Mononuclear cell (primary cell): Measurements from ENCODE around the gene LRRC2. TPM values are rescaled to one million over a fixed set of nuclear protein-coding genes. Genes with fewer than 3 reads are reported as not detected.
"Not testable (repeated sequence)": the region's sequence is repeated elsewhere in the genome, so short reads cannot be mapped to it uniquely, and the experiment has no call there.

Source experiments
- H3K27me3 ChIP-seq: 2 replicates; pipeline ENCODE4 v1.6.0; 2011; ENCODE audit warnings: low read length, control low read depth; ENCODE audit not compliant: insufficient read depth
- H3K4me1 ChIP-seq: 2 replicates; pipeline ENCODE4 v1.5.1; 2011; ENCODE audit warnings: mild to moderate bottlenecking, low read length, control low read depth; ENCODE audit not compliant: insufficient read depth
- H3K4me3 ChIP-seq: 2 replicates; pipeline ENCODE4 v1.5.1; 2011; ENCODE audit warnings: mild to moderate bottlenecking, low read length, moderate library complexity
- H3K9me3 ChIP-seq: 2 replicates; pipeline ENCODE4 v1.5.1; 2011; ENCODE audit warnings: low read depth, mild to moderate bottlenecking, control low read depth, low read length
- total RNA-seq: library from RNA; depleted of rRNA; stranded (reverse); fragments of >200 nt; gene quantifications from one replicate; pipeline ENCODE4 v1.2.3, GENCODE V29; 2012

The LRRC2 gene
- total RNA-seq, 1 donor, result 0.10 TPM

DNA sequence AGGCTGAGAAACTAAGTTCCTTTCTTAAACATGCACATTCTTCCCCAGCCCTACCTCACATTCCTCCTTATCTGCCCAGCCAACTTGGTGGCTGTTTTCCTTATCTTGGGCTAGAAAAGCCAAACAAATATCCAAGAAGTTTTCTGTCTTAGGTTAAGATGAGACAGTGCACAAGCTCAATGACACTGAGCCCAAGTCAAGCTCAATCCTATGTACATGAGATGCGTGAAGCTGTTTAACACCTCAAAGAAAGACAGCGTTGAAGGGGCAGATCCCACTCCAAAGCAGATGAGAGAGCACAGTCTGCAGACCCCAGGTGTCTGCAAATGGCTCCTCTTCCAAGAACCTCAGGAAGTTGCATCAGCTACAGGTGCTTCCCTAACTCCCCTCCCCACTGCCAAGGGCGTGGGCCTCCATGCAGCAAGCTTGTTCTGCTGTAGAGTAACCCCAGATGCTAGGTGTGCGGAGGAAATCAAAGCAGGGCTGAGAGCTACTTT is 16.6 kb downstream of the LRRC2 start:
- Histone ChIP-seq H3K4me1 (peaks cover 5% of the 10 kb centered on the region), H3K4me3 (no peak overlapping the region), H3K9me3 (no peaks in the 10 kb centered on the region), H3K27me3 (no peaks in the 10 kb centered on the region)

DNA sequence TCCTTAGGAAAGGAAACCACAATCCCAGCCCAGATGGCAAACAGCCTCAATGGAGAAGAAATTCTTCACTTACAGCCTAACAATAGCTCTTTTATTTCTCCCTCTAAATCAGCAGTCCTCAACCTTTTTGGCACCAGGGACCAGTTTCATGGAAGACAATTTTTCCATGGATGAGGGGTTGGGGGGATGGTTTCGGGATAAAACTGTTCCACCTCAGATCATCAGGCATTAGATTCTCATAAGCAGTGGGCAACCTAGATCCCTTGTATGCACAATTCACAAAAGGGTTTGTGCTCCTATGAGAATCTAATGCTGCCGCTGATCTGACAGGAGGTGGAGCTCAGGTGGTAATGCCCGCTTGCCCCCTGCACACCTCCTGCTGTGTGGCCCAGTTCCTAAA is 17.5 kb downstream of the LRRC2 start:
- not testable (repeated sequence) for H3K27me3 ChIP-seq, H3K4me3 ChIP-seq, H3K4me1 ChIP-seq, H3K9me3 ChIP-seq

DNA sequence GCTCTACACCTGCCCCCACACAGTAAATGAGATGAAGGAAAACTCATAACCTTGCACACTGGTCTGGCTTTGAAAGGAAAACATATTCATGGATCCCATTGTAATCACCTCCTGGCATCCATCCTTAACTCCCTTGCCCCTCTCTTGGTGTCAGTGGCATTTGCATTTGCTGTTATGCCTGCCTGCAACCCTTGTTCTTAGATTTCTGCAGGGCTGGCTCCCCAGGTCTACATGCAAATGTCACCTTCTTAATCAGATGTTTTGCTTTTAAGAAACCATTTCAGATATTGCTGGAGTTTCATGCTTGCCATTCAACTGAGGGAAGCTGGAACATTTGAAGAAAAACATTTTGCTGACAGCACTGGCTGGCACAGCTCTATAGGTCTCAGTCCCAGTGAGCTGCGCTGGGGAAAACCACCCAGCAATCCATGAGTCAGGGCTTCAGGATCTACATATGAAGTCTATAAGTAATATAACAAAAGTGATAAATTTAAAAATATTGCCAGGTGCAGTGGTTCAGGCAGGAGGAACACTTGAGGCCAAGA is 19.1 kb downstream of the LRRC2 start:
- Histone ChIP-seq H3K9me3 (no peaks in the 10 kb centered on the region), H3K4me3 (no peak overlapping the region), H3K27me3 (no peaks in the 10 kb centered on the region), H3K4me1 (peaks cover 9% of the 10 kb centered on the region)

DNA sequence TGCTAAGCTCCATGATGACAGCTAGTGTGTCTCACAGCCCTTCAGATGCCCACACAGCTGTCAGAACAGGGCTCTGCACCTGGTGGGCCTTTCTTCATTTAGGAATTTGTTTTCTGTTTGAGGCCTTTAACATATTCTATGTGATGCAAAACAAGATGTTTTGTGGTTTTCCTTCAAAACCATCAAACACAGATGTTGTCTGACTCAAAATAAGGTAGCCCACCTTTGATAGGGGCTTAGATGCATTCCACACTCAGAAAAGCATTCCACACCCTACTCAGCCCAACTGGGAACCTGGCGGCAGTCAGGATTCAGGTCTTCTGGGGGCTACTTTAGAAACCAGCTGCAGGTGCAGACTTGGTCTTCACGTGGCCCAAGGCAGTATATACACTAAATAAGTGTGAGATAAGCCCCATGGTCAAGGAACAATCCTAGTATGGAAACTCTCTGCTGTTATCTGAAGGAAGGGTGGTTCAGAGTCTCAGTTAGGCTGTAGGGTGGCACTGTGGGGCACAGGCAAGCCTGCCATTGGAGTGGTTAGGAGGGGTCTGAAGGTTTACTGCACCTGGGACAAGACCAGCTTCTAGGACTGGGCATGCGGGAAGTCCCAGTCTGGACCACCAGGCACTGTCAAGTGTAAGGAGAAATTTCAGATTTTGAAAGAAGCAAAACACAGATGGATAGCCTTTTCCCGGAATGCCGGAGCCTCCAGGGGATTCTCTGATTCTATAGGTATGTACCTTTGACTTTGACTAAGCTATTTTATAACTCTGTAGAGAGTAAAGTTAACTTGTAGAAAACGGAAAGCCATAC is 20.1 kb downstream of the LRRC2 start:
- peaks cover 17% of the 10 kb centered on the region for H3K4me1 ChIP-seq
- no peaks in the 10 kb centered on the region for H3K9me3 ChIP-seq
- no peak overlapping the region for H3K4me3 ChIP-seq
- H3K27me3 ChIP-seq, result no peaks in the 10 kb centered on the region

DNA sequence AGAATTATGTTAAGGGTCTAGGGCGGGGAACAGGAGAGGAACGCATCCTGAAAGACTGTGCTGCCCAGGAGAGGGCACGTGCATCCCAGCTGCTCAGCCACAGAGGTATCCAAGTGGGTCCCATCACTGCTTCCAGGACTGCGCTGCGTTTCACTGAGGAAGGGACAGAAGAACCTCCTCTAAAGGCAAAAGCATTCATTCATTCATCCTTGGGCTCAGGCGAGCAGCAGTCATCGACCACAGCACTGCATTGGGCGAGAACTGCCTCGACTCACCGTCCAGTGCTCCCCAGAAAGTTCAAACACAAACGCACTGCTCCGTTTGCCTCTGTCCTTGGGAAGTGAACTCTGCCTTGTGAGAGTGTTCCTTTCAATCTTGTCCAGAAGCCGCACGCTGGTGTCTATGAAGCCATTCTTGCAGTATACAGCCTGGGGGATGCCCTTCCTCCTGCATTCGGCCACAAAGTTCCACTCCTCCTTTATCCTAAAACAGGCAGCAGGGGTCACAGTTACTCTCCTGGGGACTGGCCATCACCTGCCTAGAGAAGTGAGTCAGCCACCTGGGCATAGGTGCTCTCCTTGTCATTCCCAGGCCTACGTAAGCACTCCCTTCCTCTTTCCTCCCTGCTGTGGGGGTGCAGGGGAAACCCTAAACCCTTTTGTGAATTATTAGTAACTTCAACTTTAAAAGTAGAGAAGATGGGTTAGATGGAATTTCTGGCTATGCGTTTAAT is 21.2 kb downstream of the LRRC2 start:
- H3K4me3 ChIP-seq, result no peak overlapping the region
- H3K4me1 ChIP-seq, result peaks cover 20% of the 10 kb centered on the region
- H3K27me3 ChIP-seq, result no peaks in the 10 kb centered on the region
- H3K9me3 ChIP-seq, result no peaks in the 10 kb centered on the region

DNA sequence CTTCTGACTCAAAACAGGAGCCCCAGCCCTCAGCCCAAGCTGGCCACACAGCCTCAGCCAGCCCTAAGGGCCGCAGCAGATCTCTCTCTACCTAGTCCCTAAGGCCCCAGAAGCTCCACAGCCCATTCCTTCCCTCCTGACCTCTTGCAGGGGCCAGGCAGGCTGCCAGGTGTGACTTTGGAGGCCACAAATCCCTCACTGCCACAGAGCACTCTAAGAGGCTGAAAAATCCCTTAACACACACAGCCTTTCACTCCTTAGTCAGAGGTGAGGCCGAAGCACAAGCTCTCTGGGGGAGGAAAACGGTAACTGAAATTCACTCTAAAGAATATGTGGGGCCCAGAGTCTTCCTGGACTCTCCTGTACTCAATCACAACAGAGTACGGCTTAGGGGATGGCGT is 23.3 kb downstream of the LRRC2 start:
- H3K27me3 ChIP-seq, result no peaks in the 10 kb centered on the region
- H3K4me1 ChIP-seq, result peaks cover 34% of the 10 kb centered on the region
- no peak overlapping the region for H3K4me3 ChIP-seq
- H3K9me3 ChIP-seq, result no peaks in the 10 kb centered on the region

DNA sequence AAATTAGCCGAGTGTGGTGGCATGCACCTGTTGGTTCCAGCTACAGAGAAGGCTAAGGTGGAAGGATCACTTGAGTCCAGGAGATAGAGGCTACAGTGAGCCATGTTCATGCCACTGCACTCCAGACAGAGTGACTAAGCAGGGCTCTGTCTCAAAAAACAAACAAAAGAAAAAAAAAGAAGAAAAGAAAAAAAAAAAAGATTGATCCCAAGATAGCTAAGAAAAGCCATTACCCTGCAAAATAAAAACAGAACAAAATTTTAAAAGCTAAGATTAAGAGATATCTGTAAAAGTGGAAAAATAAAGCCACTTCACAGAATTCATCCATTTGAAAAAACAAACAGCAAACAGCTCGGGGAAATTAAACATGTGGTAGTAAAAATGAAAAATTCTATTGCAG is 23.8 kb downstream of the LRRC2 start:
- H3K4me1 ChIP-seq, result peaks cover 38% of the 10 kb centered on the region
- no peaks in the 10 kb centered on the region for H3K9me3 ChIP-seq
- no peaks in the 10 kb centered on the region for H3K27me3 ChIP-seq
- H3K4me3 ChIP-seq, result no peak overlapping the region

DNA sequence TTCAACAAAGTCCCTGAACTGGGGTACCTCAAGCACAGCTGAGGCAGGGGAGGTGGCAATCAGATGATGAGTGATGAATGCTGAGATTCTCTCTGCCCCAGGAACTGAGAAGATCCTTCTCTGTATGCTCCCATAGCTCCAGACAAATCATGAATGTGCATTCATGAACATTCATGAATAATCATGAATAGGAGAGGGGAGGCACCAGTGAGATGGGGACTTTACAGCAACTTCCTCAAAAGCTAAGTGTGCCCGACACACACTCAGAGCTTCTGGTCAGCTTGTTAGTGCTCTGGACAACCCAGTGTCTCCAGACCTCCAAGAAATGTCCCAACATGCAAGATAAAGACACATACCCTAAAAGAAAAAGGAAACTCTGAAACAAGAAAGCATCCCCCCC is 24.3 kb downstream of the LRRC2 start:
- Histone ChIP-seq H3K4me1 (peaks cover 38% of the 10 kb centered on the region), H3K27me3 (no peaks in the 10 kb centered on the region), H3K4me3 (no peak overlapping the region), H3K9me3 (no peaks in the 10 kb centered on the region)

DNA sequence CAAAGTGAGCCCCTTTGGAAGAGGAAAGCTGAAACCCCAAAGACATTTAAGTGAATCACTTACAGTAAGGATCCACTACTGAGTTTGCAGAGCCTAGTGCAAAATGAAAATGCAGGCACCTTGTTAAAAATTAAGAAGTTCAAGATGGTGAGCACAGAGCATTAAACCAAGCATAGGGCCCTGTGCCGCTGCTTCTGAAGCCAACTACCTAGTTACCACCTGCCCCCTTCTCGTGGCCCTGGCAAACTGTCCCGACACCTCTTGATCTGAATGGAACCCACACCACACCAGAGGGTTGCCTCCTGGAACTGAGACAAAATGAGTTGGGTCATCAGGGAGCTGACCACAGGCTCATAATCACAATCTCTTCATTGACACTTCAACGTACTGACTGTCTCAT is 25.6 kb downstream of the LRRC2 start:
- H3K27me3 ChIP-seq, result no peaks in the 10 kb centered on the region
- no peak overlapping the region for H3K4me3 ChIP-seq
- no peaks in the 10 kb centered on the region for H3K9me3 ChIP-seq
- peaks cover 38% of the 10 kb centered on the region for H3K4me1 ChIP-seq

DNA sequence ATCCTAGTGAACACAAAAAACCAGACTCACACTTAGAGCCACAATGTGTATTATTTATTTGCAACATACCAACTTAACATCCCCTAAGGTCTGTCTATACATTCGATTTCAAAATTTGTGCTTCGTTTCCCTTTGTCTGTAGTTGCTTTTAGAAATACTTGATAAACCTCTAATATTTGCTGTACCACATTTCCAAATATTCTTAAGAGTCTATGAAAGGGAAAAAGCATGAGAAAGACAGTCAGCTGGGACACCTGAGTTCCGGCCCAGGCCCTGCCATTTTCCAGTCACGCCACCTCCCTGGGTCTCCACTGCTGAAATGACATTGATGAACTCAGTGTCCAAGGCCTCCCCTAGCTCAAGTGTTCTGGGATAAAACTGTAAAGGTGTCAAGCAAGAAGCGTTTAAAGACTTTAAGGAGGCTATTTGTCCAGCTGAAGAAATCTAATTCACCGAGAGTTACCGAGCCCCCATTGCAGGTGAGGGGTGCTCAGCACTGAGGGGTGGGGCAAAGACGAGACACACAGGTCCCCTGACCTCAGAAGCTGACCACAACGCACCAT is 26.6 kb downstream of the LRRC2 start:
- H3K4me1 ChIP-seq, result peaks cover 38% of the 10 kb centered on the region
- H3K9me3 ChIP-seq, result no peaks in the 10 kb centered on the region
- H3K27me3 ChIP-seq, result no peaks in the 10 kb centered on the region
- no peak overlapping the region for H3K4me3 ChIP-seq

DNA sequence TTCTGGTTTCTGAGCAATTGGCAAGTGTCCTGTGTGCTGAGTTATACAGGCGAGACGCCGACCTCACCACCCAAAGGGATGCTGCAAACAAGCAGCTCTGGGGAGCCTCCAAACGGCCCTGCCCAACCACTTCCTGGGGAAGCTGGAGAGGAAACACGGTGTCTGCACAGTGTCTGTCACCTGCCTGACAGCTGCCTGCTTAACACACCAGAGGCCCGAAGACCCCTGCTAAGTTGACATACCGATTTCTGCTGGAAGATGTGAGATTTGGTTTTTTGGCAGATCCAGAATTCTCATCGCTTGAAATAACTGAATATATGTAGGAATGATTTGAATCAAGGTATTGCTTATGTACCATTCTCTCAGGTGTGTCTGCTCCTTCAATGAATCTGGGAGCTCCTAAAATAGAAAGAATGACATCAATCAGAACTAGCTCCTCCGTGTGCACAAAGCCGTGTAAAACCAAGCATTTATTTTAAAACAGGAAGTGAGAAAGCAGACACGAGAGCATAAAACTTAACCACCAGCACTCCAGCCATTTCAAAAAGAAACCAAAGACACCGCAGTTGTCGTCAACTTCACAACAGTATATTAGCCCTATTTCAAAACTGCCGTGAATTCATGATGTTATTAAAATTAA is 27.2 kb downstream of the LRRC2 start:
- no peaks in the 10 kb centered on the region for H3K27me3 ChIP-seq
- no peak overlapping the region for H3K4me3 ChIP-seq
- H3K4me1 ChIP-seq, result peaks cover 38% of the 10 kb centered on the region
- H3K9me3 ChIP-seq, result no peaks in the 10 kb centered on the region

DNA sequence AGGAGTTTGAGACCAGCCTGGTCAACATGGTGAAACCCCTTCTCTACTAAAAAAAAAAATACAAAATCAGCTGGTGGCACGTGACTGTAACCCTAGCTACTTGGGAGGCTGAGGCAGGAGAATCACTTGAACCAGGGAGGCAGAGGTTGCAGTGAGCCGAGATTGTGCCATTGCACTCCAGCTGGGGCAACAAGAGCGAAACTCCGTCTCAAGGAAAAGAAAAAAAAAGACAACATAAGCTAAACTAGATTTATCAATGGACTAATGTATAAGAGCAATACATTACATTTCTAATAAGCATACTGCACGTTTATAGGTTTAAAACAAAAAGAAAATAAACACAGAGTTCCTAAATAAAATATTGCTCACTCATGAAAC is 27.7 kb downstream of the LRRC2 start:
- peaks cover 38% of the 10 kb centered on the region for H3K4me1 ChIP-seq
- H3K9me3 ChIP-seq, H3K4me3 ChIP-seq, H3K27me3 ChIP-seq: not testable (repeated sequence)

DNA sequence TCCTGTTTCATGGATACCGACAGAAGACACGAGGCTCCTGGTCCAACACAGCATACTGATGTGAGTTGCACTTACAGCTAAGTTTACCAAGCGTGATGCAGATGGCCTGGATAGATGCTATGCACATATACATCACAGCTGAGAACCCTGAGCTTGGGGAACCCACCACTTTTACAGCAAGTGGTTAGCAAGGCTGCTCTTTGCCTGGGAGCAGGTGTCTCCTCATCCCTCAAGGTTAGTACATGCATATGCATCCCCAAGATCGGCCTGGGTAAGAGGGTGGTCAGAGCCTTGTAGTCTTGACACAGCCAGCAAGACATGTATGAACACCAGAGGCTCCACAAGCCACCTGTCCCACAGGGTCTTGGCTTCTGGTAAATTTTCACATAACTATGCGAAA is 28.3 kb downstream of the LRRC2 start:
- no peaks in the 10 kb centered on the region for H3K9me3 ChIP-seq
- no peaks in the 10 kb centered on the region for H3K27me3 ChIP-seq
- H3K4me1 ChIP-seq, result peaks cover 38% of the 10 kb centered on the region

DNA sequence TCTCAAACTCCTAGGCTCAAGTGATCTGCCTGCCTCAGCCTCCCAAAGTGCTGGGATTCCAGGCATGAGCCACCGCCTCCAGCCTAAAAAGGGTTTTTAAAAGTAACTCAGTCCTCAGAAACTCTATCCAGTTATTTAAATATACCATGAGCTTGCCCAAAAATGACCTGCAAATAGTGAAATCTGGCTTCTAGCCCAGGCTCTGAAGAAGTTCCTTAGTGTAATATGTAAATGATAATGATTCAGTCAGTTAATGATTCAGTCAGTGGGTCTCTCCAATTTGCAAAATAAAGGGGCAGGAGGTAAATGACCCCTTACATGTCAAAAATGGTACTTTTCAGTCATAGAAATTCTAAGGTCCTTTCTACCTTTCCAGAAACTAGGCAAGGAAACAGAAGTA is 28.8 kb downstream of the LRRC2 start:
- H3K4me1 ChIP-seq, result peaks cover 37% of the 10 kb centered on the region
- H3K27me3 ChIP-seq, result no peaks in the 10 kb centered on the region
- H3K4me3 ChIP-seq, result no peak overlapping the region
- H3K9me3 ChIP-seq, result no peaks in the 10 kb centered on the region

More for the DNA sequence above, 28.3 kb downstream of the LRRC2 start:
- H3K4me3 ChIP-seq, result no peak overlapping the region

DNA sequence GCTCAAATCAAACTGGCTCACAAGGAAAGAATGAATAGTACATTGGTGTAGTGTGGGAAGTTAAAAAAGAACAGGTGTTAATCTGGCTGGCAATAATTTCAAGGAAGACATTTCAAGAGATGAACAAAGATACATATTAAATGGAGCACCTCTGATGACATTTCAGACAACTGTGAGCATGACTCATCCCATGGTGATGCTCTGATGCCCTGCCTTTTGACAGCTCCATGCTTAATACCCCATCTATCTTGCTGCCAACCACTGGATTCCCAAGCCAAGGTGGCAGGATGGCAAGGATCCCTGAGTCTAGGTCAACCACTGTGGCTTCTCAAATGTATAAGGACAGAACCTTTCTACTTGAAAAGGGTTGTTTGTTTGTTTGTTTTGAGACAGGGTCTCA is 29.3 kb downstream of the LRRC2 start:
- H3K4me1 ChIP-seq, result peaks cover 32% of the 10 kb centered on the region
- no peaks in the 10 kb centered on the region for H3K27me3 ChIP-seq
- H3K9me3 ChIP-seq, result no peaks in the 10 kb centered on the region
- H3K4me3 ChIP-seq, result no peak overlapping the region
